GM13976 (cell line): ENCODE results near the gene ARFGAP3.

Source experiments
- DNase-seq: peaks from one replicate; pipeline ENCODE4 v3.0.0; 2012; ENCODE audit warnings: low spot score
- in situ Hi-C: fragments of 300-500 bp; cut with MboI; formaldehyde crosslinking; loops from one replicate; pipeline ENCODE4 v1.12.0; 2022; ENCODE audit warnings: low sequenced_read_pairs, mixed read lengths, inconsistent platforms; ENCODE audit not compliant: unreplicated experiment
- TF ChIP-seq, protein P1 (sequence below): IDR thresholded peaks from 2 replicates; pipeline ENCODE4 v1.5.1; 2012; ENCODE audit warnings: borderline replicate concordance, mild to moderate bottlenecking; ENCODE audit not compliant: insufficient read depth; ENCODE audit errors: extremely low read depth, missing control alignments, control extremely low read depth

ARFGAP3 gene

DNA sequence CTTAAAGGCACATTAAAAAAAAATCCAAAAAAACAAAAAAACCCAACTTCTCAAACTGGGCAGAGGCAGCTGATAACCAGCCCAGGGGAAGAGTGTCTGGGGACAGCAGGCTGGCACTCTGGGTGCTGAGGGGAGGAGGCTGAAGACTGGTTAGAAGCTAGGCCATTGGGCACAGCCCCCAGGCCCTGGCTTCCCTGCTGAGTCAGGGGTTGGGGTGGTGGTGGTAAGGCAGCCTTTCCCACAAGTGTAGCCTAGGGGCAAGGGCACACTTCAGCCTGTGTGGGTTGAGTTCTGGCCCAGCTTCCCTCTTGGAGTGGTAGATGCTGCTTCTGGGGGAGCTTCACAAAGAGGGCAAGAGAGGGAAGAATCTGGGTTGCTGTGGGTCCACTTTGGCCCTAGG, 16.3 kb upstream of the ARFGAP3 start:
- in situ Hi-C loops = no loop called here

GRCh38 chr22:42872821-42873220, 15.7 kb upstream of the ARFGAP3 start:
- no peak for DNase-seq
- TF ChIP-seq, protein P1, sequence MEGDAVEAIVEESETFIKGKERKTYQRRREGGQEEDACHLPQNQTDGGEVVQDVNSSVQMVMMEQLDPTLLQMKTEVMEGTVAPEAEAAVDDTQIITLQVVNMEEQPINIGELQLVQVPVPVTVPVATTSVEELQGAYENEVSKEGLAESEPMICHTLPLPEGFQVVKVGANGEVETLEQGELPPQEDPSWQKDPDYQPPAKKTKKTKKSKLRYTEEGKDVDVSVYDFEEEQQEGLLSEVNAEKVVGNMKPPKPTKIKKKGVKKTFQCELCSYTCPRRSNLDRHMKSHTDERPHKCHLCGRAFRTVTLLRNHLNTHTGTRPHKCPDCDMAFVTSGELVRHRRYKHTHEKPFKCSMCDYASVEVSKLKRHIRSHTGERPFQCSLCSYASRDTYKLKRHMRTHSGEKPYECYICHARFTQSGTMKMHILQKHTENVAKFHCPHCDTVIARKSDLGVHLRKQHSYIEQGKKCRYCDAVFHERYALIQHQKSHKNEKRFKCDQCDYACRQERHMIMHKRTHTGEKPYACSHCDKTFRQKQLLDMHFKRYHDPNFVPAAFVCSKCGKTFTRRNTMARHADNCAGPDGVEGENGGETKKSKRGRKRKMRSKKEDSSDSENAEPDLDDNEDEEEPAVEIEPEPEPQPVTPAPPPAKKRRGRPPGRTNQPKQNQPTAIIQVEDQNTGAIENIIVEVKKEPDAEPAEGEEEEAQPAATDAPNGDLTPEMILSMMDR = no peak
- in situ Hi-C loops = no loop called here

More for the DNA sequence above, 16.3 kb upstream of the ARFGAP3 start:
- TF ChIP-seq, protein P1 = no peak
- DNase-seq = no peak

DNA sequence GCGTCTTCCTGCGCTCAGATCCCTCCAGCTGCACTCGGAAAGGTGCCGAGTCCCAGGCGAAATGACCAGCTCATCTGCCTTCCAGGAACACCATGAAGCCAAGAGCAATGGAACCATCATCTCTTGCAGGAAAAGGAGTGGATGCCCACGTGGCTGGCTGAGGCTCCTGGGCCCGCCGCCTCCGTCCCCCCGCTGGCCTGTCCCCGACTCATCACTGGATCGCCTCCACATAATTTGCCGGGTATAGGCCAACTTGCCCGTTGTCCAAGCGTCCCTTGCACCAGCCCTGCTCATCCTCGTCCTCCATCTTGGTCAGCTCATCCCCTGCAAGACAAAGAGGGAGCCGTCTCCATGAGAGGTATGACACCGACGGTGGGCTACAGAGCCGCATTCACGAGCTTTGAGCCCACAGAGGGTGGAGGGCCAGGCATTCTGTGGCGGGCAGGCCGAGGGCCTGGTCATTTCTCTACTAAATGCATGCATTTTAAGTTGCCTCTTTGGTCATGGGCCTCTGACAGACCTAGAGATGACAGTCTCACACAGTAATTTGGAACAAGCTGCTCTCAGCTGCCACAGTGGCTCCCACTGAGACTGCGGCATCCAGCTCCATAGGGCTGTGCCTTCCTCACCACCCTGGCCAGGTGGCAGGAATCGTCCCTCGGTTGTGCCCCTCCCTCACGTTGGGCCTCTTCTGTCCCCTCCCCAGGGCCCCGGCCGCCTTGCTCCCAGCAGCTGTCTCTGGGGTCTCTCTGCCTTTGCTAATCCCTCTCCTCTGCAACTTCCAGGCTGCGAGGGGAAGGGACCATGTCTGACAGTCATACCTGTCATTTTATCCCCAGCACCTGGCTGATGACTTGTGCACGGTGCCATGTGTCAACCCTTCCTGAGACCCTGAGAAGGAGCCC, 14.3 kb upstream of the ARFGAP3 start:
- no peak for DNase-seq
- in situ Hi-C loops = no loop called here
- TF ChIP-seq, protein P1 = no peak

DNA sequence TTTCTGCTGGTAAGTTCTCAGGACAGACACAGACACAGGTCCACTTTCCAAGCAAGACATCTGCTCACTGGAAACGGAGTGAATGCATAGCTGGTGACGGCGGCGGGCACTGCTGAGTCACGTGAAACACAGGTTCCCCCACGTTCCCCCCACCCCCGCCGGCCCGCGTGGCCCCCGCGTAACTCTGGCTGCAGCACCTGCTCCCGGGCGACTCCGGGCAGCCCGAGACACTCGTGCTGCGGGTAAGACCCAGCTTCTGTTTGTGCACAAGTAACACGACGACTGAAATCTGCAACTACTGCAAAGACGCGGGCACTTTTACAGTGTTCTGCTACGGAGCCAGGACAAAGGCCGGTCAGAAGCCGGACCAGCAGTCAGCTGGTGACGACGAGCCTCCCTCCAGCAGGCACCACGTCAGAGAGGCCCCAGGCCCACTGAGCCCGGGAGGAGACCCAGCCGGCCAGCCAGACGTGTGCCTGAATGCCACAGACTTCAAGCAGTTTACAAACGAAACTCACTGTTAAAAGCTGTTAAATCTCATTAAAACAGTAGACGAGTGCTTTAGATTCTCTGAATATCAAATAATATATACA, 12.9 kb upstream of the ARFGAP3 start:
- in situ Hi-C loops = loop anchor here (10.0 kb wide), 1 partner anchor 165 kb away; no protein-coding TSS in a partner anchor
- TF ChIP-seq, protein P1 = no peak

DNA sequence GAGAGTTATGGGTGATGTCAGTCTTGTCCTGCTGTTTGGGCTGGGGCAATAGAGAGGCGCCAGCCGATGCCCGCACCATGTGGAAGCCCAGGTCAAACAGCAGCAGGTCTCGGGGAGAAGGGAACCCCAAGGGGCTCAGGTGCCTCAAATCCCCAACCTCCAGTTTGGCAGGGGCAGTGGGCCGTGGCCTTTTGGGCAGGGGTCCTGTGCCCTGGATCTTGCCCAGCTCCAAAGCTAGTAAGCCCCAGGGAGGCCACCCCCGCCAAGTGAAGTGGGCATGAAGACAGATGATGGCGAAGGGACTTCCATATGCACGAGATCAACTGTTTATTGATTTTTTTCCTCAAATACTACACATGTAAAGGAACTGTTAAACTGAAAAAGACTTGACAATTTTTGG, 12.4 kb upstream of the ARFGAP3 start:
- TF ChIP-seq, protein P1 = no peak
- in situ Hi-C loops = loop anchor here (10.0 kb wide), 1 partner anchor 165 kb away; no protein-coding TSS in a partner anchor
- DNase-seq = no peak

More for the DNA sequence above, 12.9 kb upstream of the ARFGAP3 start:
- no peak for DNase-seq

GRCh38 chr22:42868751-42869251, 11.7 kb upstream of the ARFGAP3 start:
- TF ChIP-seq, protein P1 = no peak
- DNase-seq = peak; percentile 25
- in situ Hi-C loops = loop anchor here (10.0 kb wide), 1 partner anchor 166 kb away; no protein-coding TSS in a partner anchor
